Stimulated activated CD4-positive, alpha-beta T cell treated with anti-CD3 and anti-CD28 coated beads, Interleukin-12 subunit alpha, Interleukin-12 subunit beta, amount 100 ng/mL, for 24 hours (primary cell): Measurements from ENCODE around the gene GALNT13.

Experiments used
- DNase-seq, 2 experiments: peaks; one replicate each; pipeline ENCODE4 v3.0.0-alpha.2; 2020; ENCODE audit warnings: low read depth in 2 of 2

The GALNT13 gene

DNA sequence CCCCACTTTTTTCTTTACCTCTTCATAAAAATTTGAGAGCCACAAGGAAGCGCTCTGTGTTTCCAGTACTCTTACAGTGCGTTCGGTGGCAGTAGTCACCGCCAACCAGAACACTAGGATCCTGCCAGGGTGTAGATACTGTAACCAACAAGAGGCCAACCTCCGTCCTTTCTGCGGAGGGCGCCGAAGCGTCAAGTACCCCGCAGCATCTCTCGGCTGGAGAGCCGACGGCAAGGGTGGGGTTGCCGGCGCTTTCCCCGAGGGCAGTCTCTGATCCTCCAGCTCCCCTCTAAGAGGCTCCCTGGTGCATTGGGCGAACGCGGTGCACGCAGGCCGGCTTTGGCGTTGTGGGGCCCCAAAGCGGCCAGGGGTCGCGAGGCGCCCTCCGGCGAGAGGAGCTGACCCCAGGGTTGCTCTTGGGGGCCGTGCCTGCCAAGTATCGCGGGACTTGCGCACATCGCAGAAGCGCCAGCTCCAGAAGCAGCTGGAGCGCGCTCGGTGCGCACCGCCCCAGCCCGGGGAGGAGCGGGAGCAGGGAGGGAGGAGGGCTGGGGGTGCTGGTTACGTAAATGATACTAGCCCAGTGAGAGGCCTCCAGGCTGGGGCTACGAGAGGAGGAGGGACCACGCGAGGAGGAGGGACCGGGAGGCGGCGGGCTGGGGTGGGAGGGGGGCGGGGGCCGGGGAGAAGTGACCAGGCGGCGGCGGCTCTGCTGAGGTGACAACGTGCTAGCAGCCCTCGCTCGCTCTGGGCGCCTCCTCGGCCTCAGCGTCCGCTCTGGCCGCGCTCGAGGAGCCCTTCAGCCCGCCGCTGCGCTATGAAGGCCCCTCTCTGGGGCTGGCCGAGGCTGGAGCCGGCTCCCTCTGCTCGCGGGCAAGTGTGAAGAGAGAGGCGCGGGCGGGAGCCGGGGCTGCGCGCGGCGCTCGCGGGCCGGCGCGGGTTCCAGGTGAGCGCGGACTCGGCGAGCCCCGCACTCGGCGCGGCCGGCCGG lies at the start of gene GALNT13:
Gene GALNT13, plus strand, starts transcription at position 692 of the 991 bp plus-strand sequence.
- DNase-seq: no peak

DNA sequence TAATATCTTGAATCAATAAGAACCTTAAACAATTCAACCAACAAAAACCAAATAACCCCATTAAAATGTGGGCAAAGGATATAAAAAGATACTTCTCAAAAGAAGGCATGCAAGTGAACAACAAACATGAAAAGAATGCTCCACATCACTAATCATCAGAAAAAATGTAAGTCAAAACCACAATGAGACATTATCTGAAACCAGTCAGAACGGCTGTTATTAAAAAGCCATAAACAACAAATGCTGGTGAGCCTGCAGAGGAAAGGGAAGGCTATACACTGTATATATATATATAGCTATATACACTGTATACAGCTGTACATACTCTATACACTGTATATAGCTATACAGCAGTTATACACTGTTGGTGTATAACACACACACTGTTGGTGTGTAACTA lies 47.8 kb upstream of the GALNT13 start:
- DNase-seq: no peak

DNA sequence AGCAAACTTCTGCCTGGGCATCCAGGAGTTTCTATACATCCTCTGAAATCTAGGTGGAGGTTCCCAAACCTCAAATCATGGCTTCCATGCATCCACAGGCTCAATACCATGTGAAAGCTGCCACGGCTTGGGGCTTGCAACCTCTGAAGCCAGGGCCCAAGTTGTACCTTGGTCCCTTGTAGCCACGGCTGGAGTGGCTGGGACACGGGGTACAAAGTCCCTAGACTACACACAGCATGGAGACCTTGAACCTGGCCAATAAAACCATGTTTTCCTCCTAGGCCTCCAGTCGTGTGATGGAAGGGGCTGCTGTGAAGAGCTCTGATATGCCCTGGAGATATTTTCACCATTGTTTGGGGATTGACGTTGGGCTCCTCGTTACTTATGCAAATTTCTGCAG lies 43.4 kb upstream of the GALNT13 start:
- no peak for DNase-seq

DNA sequence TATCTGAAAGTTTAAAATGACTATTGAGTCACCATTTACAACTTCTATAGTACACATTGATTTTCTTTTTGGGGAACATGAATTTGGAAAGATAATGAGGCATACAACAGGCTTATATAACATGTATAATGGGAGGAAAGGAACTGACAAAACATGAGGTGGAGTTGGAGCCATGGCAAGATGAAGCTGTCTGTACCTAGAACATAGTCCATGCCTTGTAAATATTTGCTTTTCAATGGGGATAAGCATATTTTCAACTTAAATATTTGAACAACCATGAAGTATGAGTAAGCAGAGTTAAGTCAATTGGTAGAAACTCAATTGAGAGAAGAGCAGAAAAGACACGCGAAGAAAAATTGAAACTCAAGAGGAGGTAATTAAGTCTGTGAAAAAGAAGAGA lies 37.1 kb upstream of the GALNT13 start:
- DNase-seq: no peak

DNA sequence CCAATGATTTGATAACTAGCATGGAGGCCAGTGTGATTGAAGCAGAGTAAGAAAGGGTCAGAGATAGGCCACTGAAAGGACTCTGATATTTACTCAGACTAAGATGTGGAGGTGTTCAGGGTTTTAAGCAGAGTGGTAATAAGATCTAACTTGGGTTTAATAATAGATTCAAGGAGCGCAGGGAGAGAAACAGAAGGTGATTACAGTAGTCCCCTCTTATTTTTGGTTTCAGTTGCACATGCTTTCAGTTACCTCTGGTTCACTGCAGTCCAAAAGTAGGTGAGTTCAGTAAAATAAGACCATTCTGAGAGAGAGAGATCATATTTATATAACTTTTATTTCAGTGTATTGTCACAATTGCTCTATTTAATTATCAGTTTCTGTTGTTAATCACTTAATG lies 13.5 kb upstream of the GALNT13 start:
- no peak for DNase-seq

DNA sequence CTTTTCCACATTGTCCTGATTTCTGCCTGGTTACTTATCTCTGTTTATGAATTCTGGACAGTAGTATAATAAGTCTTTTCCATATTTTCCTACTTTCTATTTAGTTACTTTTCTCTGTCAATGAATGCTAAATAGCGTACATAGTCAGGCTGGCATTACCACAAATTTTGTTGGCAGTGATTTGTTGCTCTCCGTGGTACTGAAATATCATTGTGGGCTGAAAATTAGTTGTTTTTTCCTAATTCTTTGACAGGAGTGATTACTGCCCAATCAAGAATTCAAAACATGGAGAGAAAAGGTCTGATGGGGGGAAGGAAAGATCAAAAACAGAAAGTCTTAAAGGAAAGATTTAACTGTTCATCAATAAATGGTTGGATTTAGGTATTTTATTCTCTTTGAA lies 7.7 kb upstream of the GALNT13 start:
- no peak for DNase-seq

DNA sequence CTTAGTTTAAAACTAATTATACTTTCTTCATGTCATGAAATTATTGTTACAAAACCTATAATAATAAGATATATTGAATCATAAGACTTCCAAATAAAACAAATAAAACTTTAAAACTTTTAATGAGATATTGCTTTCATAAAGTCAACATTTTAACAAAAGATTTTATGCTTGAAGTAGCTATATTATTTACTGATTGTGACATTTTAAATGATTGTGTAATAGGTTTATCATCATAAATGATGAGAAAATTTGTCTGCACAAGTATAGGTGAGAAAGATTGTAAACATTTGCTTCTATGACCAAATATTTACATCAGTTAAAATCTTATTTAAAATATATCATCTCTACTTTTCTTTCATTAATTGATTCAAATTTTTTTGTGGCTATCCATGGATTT lies 5.1 kb upstream of the GALNT13 start:
- DNase-seq: no peak

DNA sequence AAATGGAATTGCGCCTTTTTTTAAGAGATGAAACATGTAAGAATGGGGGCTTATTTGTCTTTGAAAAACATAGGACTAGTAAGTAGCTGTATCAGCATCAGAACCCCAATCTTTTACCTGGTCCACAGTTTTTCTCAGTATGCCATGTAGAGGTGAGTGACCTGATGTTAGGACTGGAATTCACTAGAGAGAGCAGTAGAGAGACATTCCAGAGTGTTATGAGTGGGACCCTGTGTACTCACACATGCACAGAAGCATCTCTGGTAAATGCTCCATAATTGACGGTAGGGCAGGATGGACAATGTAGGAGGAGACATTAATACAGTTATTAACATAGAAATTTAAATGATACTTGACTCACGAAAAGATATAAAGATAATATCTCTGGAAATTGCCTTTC lies 1.4 kb upstream of the GALNT13 start:
- no peak for DNase-seq

DNA sequence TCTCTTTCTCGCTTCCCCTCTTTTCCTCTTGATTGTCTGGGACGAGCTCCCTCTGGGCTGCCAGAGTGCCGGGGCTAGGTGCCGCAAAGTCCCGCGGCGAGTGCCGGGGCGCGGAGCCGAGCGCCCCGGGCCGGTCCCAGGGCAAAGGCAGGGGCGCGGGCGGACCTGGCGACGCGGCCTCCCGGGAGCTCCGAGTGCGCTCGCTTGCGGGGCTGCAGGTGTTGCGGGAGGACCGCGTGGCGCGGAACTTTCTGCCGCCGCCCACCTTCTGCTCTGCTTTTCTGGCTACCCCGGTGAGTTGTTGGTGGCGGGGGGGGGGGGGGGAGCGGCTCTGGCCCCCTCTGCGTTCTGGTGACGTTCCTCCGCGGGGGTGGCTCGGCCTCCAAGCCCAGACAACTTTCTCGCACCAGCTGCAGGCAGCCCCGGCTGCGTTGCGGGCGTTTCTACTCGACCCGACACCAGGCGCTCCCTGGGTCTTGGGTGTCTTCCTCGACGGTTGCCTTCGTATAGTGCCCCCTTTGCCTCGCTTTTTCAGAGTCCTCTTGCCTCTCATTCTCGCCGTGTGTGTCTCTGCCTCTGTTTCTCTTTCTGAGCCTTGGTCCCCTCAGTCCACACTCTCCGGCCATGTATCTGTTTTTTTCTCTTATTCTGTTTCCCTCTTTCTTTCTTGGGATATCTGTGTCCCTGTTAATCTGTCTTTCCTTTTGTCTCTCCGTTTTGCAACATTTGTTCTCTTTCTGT lies 759 bp downstream of the GALNT13 start:
- no peak for DNase-seq

DNA sequence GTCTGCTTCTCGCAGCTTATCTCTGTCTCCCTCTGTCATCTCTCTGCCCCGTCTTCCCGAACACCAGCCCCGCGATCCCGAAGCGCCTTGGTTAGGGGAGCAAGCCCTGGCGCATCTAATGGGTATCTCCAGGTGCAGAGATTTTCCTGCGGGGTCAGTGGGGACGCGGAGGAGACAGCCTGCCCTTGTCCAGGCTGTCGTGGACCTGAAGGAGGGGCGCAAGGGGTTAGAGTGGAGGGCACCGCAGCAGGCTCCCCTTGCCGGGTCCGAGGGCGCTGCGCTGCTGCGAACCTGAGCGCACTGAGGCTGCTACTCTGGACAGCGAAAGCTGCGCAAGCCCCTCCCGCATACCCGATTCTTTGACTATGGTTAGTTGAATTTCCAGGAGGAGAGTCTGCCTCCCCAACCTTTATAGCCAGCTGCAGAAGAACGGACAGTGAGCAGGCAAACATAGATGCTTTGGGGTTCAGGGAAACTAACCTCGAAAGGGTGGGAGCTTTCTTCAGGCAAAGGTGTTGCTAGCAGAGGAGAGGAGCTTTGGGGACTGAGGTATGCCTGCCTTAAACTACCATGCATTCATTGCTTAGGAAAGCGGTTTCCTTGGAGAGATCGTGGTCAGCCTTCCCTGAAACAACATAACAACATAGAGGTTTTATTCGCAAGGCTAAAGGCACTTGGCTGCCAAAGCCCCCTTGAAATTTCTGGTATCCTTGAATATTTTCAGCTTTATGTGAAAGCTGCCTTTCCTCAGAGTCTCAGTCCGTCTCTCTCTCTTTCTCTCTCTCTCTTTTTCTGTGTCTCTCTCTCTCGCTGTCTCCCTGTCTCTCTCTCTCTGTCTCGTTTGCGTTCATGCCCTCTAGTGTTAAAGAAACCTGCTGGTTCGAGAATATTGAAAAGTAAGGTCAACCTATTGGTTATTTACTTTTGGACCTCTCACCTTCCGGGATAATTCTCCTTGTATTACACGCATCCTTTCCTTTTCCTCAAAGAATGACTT lies 1.6 kb downstream of the GALNT13 start:
- DNase-seq: no peak

DNA sequence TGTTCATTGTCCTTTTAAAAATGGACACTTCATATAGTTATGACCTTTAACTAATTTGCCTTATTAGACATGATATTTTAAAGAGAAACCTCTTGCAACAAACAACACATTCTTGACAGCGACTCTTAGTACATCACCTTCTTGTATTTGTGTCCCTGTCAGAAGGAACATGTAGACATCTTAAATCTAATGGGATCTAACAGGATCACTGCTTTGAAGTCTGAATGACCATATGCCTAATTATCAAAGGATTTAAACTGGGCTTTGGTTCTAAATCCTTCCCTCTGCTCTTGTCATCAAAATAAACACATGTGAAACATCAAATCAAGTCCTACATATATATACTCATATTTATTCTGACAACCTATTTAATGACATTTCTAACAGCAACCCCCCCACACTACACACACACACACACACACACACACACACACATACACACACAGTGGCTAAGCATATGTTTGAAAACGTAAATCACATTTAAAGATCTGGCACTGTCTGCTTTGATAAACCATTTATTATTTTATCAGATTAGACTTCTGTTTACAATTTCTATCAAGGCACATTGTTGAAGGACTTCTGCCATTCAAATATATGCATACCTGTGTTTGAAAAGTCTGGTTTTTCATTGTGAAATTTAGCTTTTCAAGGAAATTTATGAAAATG lies 4.2 kb downstream of the GALNT13 start:
- no peak for DNase-seq

DNA sequence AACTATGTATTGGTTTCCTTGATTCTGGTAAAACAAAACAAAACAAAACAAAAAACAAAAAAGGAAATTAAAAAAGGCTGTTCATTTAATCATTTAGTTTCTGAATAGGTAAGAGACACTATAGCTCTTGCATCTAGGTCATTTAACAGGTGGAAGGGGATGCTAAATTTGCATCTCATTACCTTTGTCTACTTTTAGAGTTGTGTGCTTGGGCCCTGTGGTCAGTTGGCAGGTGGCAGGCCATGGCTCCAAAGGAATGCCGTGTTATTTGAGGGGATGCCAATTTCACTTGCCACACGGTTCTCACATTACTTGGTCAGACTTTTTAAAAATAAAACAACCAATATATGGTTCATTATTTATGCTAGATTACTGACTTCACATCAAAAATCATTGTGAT lies 9.2 kb downstream of the GALNT13 start:
- no peak for DNase-seq

DNA sequence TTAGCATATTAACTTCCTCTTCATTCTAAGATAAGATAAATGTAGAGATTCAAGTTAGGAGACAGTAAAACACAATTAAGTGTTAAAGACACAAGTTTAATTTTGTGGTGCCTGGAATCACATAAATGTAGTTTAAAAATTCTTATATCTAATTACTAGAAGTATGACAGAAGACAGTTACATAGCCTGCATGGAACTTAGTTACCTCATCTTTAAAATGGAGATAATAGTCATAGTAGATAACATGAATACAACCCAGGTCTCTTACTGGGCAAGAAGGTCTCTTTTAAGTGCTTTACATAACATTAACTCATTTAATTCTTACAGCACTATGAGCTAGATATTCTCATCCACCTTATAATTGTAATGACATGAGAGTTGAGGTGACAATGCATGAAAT lies 15.1 kb downstream of the GALNT13 start:
- DNase-seq: no peak

DNA sequence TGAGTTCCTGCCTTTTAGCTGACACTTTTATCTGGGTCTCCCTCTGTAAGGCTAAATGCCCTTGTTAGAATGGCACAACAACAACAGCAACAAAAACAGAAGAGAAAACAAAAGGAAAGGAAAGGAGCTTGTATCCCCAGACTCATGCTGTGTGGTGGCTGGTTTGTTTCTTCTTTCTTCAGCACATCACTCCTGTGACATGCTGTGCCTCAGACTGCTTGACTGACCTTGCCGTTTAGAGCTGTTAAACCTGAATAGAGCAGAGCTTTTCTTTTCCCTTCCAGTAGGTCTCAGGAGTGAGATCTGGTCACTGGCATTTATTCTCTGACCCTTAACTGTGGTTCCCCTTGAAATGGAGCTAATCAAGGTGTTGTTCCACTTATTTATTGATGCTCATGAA lies 18.9 kb downstream of the GALNT13 start:
- DNase-seq: no peak

DNA sequence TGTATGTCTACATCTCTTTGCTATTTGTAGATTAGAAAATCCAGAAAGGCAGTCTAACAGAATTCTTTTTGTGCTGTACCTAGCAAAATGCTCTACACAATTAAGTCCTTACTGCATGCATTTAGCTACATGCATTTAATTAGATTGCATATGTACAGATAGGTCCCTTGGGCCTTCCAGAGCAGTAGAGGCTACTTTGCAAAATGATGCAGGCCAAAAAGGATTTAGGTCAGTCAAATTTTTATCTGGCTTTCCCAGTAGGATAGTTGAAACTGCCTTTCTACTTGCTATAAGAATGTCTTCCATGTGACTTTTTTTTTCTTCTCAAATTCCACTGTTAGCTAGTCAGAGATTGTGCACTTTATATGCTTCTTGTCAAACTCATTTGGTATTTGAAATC lies 19.3 kb downstream of the GALNT13 start:
- DNase-seq: no peak

DNA sequence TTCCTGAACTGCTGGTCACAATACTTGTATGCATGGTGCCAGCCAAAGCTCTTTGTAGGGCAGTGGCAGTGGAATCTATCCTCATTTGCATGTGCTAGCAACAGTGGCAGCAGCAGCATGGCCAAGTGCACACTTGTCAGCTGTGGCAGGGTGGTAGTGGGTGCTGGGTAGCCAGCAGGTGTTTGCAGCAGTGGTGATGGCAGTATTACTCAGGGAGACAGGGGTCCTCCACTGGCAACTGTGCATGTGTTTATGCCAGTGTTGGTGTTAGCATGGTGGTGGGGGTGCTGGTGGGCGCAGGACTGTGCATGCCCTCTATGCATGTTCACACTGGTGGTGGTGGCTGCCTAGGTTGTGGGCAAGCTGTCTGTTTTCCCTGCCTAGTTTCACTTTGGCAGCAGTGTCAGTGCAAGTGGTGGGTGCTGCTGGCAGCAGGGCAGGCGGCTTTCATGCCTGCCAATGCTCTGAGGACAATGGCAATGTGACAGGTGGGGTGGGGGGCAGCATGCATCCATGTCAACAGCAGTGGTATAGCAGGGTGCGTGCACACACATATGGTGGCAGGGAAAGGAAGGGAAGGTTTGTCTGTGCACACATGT lies 41.2 kb downstream of the GALNT13 start:
- no peak for DNase-seq

DNA sequence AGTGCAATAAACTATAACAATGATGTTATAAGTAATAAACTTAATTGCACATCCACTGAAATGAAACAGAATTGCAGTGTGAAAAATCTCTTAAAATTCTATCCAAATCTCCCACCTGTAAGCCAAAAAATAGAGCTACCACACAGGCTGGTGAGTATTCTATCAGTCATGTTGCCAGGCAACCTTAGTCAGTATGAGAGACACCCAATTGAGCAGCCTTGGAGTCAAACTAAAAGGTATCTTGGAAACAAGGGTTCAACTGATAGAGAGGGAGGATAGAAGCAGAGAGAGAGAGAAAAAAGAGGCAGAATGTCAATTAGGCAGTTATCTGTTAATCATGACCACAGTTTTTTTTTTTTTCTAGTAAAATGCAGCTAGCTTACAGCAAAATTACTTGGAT lies 45.8 kb downstream of the GALNT13 start:
- no peak for DNase-seq

DNA sequence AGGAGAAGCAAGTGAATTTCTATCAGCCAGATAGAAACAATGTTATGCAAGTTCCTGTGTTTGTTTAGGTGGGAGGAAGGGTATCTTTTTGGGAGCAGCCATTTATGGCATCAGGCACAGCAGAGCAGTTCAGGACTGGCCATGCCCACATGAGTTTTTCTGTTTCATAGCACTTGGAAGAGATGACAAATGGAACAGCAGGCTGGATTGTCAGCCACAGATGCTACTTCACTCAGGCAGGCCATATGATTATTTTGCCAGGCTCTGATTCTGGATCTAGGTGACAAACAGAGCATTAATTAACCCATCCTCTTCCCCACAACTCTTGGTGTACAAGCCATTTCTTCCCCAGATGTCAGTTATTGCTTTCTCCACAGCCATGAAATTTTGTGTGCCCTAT lies 63.8 kb downstream of the GALNT13 start:
- DNase-seq: no peak

DNA sequence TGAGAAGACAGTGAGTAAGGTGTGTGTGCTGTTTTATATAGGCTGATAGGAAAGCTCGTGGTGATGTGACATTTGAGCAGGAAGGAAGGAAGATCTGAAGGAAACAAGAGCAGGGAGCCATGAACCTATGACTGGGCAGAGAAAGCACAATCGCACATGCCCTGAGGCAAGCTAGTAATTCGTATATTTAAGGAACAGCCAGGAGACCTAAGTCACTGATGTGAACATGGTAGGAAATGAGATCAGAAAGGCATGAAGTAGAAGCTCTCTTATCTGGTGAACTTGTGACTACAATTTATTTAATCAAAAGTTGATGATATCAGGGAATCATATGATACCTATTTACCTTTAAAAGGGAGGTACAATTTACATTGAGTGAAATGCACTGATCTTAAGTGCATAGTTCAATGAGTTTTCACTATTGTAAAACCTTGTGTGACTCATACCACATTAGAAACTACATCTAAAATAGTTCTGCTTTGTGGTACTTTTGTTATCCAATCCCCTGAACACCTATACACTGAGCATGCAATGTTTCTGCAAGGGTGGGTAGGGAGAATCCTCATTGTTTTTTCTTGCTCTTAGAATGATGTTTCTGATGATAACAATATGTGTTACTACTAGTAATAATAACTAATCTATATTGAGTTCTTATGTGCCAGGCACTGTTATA lies 67.5 kb downstream of the GALNT13 start:
- no peak for DNase-seq

DNA sequence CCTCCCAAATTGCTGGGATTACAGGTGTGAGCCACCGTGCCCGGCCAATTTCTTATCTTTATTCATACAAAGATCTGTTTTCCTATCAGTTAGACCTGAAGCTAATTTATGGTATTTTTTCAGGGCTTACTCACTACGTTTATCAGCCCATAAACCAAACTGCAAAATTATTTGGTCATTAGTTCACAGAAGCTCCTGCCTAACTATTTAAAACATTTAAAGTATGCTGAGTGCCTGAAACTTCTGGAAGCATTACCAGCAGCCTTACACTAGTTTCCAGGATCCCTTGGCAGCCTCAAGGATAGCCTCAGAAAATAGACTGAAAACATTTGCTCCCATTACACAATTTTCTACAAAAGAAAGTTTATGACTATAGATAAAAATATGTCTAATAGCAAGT lies 68.8 kb downstream of the GALNT13 start:
- DNase-seq: no peak
